NB4 (cell line): Measurements from ENCODE around the gene CACNG4.

ENCODE experiments used
- CTCF ChIP-seq: IDR thresholded peaks from one replicate; pipeline ENCODE4 v1.5.1; 2012; ENCODE audit warnings: low read depth, low read length
- MYC ChIP-seq: IDR thresholded peaks from 2 replicates; pipeline ENCODE4 v1.6.1; 2011; ENCODE audit warnings: low read depth, low read length
- POLR2A ChIP-seq: IDR thresholded peaks from 2 replicates; pipeline ENCODE4 v1.6.1; 2011; ENCODE audit warnings: mild to moderate bottlenecking; ENCODE audit not compliant: insufficient read length; ENCODE audit errors: extremely low read depth

GRCh38 chr17:67076290-67076689, 111.8 kb downstream of the CACNG4 start:
- TF ChIP-seq CTCF (no peak), POLR2A (no peak), MYC (no peak)
